Measurements from ENCODE around the gene SLC6A6. TPM values are rescaled to one million over a fixed set of nuclear protein-coding genes. Genes with fewer than 3 reads are reported as not detected.

SLC6A6 gene
- total and polyA plus RNA-seq, 4 donors: 0.92 to 7.2 (median 2.9) TPM

DNA sequence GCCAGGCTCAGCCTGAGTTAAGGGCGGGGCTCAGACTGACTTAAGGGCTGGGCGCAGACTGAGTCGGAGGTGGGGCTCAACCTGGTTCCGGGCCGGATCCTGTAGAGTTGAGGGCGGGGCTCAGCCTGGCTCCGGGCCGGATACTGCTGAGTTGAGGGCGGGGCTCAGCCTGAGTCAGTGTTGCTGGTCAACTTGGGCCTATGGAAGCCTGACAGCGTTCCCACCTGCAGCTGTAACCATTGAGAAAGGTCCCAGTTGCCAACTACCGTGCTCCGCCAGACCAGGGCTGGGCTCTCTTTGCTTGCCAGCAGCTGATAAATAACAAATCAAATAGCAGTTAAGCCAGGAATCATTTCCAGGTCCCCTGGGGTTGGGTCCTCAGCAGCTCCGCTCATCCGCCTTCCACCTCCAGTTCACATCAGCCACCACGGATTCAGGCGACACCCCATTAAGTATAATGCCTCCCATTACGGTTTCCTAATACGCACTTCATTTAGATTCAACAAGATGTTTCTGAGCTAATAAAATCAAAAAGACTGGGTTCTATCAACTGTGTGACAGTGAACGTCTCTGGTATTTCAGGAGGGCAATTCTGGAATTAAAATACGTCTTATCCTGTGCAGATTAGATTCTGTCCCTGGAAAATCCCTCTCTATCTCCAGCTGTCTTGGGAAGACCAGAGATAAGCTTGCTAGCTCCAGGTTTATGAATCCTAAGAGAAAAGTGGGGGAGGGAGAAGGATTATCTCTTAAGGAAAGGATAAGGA lies 130.5 kb downstream of the SLC6A6 start:
- DNase-seq (ENCODE audit: low spot score): no peak
- no peak overlapping the region for H3K4me3 ChIP-seq (ENCODE audit: low read depth in 1 of 3, low read length in 3 of 3)
- no peak overlapping the region for H3K27ac ChIP-seq (ENCODE audit: low read depth in 1 of 2, low read length in 2 of 2)
- WGBS: 65% methylated on average over 20 of the region's 20 CpGs
- H3K9me3 ChIP-seq (ENCODE audit: control insufficient read depth in 4 of 4, low read length in 3 of 4): no peaks in the 10 kb centered on the region
- H3K9ac ChIP-seq (ENCODE audit: low read depth in 1 of 2, low read length in 2 of 2): no peak overlapping the region
- peaks cover 0 to 5% (median 0%) of the 10 kb centered on the region in 4 donors for H3K27me3 ChIP-seq (ENCODE audit: control insufficient read depth in 4 of 4, insufficient read depth in 4 of 4, low read length in 3 of 4)
- H3K4me1 ChIP-seq (ENCODE audit: control insufficient read depth in 4 of 4, insufficient read depth in 4 of 4, low read length in 3 of 4): no peaks in the 10 kb centered on the region
- H3K36me3 ChIP-seq (ENCODE audit: control insufficient read depth in 4 of 4, insufficient read depth in 3 of 4, low read depth in 1 of 4, low read length in 3 of 4): no peaks in the 10 kb centered on the region
- TF ChIP-seq, protein P1, sequence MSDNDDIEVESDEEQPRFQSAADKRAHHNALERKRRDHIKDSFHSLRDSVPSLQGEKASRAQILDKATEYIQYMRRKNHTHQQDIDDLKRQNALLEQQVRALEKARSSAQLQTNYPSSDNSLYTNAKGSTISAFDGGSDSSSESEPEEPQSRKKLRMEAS (IDR thresholded peaks at IDR 0.05): no peak
- no peak for TF ChIP-seq RXRA (IDR thresholded peaks at IDR 0.05)
- TF ChIP-seq, protein P2, sequence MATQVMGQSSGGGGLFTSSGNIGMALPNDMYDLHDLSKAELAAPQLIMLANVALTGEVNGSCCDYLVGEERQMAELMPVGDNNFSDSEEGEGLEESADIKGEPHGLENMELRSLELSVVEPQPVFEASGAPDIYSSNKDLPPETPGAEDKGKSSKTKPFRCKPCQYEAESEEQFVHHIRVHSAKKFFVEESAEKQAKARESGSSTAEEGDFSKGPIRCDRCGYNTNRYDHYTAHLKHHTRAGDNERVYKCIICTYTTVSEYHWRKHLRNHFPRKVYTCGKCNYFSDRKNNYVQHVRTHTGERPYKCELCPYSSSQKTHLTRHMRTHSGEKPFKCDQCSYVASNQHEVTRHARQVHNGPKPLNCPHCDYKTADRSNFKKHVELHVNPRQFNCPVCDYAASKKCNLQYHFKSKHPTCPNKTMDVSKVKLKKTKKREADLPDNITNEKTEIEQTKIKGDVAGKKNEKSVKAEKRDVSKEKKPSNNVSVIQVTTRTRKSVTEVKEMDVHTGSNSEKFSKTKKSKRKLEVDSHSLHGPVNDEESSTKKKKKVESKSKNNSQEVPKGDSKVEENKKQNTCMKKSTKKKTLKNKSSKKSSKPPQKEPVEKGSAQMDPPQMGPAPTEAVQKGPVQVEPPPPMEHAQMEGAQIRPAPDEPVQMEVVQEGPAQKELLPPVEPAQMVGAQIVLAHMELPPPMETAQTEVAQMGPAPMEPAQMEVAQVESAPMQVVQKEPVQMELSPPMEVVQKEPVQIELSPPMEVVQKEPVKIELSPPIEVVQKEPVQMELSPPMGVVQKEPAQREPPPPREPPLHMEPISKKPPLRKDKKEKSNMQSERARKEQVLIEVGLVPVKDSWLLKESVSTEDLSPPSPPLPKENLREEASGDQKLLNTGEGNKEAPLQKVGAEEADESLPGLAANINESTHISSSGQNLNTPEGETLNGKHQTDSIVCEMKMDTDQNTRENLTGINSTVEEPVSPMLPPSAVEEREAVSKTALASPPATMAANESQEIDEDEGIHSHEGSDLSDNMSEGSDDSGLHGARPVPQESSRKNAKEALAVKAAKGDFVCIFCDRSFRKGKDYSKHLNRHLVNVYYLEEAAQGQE (IDR thresholded peaks at IDR 0.05): no peak

DNA sequence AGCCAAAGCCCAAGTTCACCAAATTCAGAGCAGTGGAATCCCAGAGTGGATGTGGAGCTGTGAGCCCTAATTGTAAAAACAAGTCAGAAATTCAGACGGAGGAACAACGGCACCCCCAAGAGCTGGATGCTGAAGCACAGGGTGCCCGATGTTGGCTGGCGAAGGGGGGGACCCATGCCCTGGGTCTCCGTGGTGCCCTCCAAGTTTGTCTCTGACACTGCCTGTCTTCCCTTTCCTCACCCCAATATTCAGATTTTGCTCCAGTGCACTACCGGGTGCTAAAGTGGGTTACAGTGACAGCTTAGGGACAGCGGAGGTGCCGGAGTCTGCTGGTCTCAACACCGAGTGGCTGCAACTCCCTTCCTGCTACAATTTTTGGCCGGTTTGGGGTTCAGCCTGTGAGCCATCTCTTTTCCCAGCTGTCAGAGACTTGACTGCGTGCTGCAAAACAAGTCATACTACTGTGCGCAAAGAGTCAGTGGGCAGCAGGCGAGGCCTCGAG lies 131.1 kb downstream of the SLC6A6 start:
- Histone ChIP-seq H3K9ac (ENCODE audit: low read depth in 1 of 2, low read length in 2 of 2) (no peak overlapping the region), H3K27me3 (ENCODE audit: control insufficient read depth in 4 of 4, insufficient read depth in 4 of 4, low read length in 3 of 4) (peaks cover 0 to 5% (median 0%) of the 10 kb centered on the region in 4 donors), H3K4me3 (ENCODE audit: low read depth in 1 of 3, low read length in 3 of 3) (no peak overlapping the region), H3K36me3 (ENCODE audit: control insufficient read depth in 4 of 4, insufficient read depth in 3 of 4, low read depth in 1 of 4, low read length in 3 of 4) (no peaks in the 10 kb centered on the region), H3K9me3 (ENCODE audit: control insufficient read depth in 4 of 4, low read length in 3 of 4) (no peaks in the 10 kb centered on the region), H3K4me1 (ENCODE audit: control insufficient read depth in 4 of 4, insufficient read depth in 4 of 4, low read length in 3 of 4) (no peaks in the 10 kb centered on the region), H3K27ac (ENCODE audit: low read depth in 1 of 2, low read length in 2 of 2) (no peak overlapping the region)
- DNase-seq (ENCODE audit: low spot score): no peak
- 87% methylated on average over 14 of the region's 14 CpGs for WGBS
- no peak for TF ChIP-seq YY1 (IDR thresholded peaks at IDR 0.05)

DNA sequence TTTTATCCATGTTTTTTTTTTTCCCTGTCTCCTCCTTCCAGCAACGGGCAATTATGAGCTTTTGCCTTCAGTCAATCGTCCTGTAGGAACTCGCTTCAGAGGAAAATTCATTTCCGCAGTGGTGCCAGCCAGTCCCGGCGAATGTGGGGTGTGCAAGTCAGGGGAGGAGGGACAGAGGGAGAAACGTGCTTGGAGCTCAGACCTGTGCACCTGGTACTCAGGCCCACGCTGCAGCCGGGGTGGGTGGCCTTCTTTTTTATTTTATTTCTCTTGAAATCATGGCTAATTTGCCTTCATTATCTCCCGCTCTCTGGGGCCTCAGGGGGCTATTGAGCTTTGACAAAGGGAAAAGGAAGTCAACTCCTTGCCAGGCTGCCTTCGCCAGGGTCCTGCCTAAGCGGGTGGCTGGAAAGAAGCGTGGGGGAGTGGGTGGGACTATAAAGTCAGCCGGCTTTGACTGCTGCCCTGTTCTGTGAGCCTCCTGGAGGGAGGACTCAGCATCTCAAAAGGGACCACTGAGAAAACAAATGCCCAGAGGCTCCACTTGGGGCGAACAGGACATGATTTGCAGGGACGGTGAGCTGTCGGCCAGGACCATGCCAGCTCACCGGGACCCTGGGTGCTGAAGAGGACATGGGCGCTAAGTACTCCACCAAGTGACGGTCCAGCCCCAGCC lies 132.2 kb downstream of the SLC6A6 start:
- H3K4me1 ChIP-seq (ENCODE audit: control insufficient read depth in 4 of 4, insufficient read depth in 4 of 4, low read length in 3 of 4): no peaks in the 10 kb centered on the region
- H3K36me3 ChIP-seq (ENCODE audit: control insufficient read depth in 4 of 4, insufficient read depth in 3 of 4, low read depth in 1 of 4, low read length in 3 of 4): no peaks in the 10 kb centered on the region
- TF ChIP-seq TAF1 (conservative IDR thresholded peaks at IDR 0.05) (no peak), JUND (IDR thresholded peaks at IDR 0.05) (no peak), NR2F2 (IDR thresholded peaks at IDR 0.05) (no peak), HNF4G (IDR thresholded peaks at IDR 0.05) (no peak), FOXA1 (IDR thresholded peaks at IDR 0.05) (no peak), SP1 (IDR thresholded peaks at IDR 0.05) (no peak), FOXA2 (IDR thresholded peaks at IDR 0.05) (no peak), RXRA (IDR thresholded peaks at IDR 0.05) (no peak), YY1 (IDR thresholded peaks at IDR 0.05) (no peak)
- TF ChIP-seq, protein P1 (IDR thresholded peaks at IDR 0.05): no peak
- TF ChIP-seq, protein P3, sequence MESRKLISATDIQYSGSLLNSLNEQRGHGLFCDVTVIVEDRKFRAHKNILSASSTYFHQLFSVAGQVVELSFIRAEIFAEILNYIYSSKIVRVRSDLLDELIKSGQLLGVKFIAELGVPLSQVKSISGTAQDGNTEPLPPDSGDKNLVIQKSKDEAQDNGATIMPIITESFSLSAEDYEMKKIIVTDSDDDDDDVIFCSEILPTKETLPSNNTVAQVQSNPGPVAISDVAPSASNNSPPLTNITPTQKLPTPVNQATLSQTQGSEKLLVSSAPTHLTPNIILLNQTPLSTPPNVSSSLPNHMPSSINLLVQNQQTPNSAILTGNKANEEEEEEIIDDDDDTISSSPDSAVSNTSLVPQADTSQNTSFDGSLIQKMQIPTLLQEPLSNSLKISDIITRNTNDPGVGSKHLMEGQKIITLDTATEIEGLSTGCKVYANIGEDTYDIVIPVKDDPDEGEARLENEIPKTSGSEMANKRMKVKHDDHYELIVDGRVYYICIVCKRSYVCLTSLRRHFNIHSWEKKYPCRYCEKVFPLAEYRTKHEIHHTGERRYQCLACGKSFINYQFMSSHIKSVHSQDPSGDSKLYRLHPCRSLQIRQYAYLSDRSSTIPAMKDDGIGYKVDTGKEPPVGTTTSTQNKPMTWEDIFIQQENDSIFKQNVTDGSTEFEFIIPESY (IDR thresholded peaks at IDR 0.05): no peak
- TF ChIP-seq, protein P4, sequence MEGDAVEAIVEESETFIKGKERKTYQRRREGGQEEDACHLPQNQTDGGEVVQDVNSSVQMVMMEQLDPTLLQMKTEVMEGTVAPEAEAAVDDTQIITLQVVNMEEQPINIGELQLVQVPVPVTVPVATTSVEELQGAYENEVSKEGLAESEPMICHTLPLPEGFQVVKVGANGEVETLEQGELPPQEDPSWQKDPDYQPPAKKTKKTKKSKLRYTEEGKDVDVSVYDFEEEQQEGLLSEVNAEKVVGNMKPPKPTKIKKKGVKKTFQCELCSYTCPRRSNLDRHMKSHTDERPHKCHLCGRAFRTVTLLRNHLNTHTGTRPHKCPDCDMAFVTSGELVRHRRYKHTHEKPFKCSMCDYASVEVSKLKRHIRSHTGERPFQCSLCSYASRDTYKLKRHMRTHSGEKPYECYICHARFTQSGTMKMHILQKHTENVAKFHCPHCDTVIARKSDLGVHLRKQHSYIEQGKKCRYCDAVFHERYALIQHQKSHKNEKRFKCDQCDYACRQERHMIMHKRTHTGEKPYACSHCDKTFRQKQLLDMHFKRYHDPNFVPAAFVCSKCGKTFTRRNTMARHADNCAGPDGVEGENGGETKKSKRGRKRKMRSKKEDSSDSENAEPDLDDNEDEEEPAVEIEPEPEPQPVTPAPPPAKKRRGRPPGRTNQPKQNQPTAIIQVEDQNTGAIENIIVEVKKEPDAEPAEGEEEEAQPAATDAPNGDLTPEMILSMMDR (IDR thresholded peaks at IDR 0.05; ENCODE audit: low read depth, low read length, missing input control): no peak
- no peak overlapping the region for H3K27ac ChIP-seq (ENCODE audit: low read depth in 1 of 2, low read length in 2 of 2)
- H3K4me3 ChIP-seq (ENCODE audit: low read depth in 1 of 3, low read length in 3 of 3): no peak overlapping the region
- no peaks in the 10 kb centered on the region for H3K9me3 ChIP-seq (ENCODE audit: control insufficient read depth in 4 of 4, low read length in 3 of 4)
- H3K27me3 ChIP-seq (ENCODE audit: control insufficient read depth in 4 of 4, insufficient read depth in 4 of 4, low read length in 3 of 4): peaks cover 0 to 5% (median 0%) of the 10 kb centered on the region in 4 donors
- H3K9ac ChIP-seq (ENCODE audit: low read depth in 1 of 2, low read length in 2 of 2): no peak overlapping the region
- WGBS: 55% methylated on average over 20 of the region's 20 CpGs
- DNase-seq (ENCODE audit: low spot score): no peak

All from liver (tissue), 9 donors.